IPS-NIHi7 (cell line): Measurements from ENCODE around the gene LSM6.

ENCODE experiments used
- DNase-seq: peaks from one replicate; pipeline ENCODE4 v3.0.0; 2012; ENCODE audit warnings: mixed read lengths; ENCODE audit errors: extremely low spot score

The LSM6 gene

GRCh38 chr4:146175541-146176453 is at the start of gene LSM6:
Gene LSM6 (plus strand): TSS chr4:146175718. CDS start chr4:146182922, 7,204 bp downstream.
- DNase-seq, result peak; percentile 90

DNA sequence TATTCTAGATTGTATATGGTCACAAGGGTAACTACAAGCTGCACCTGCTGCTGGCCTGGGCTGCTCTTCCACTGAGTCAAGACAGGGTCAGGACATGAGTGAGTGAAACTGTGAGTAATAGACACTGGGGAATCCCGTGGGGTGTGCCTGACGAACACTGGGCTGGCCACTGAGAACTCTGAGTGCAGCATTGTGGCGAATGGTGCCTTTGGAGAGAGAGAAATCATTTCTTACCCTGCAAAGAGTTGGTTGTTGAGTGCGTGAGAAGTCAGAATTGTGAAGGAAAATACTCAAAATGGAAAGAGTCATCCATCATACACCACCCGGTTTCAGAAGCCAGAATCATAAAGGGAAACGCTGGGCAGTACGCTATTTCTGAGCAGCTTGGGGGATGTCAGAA is 43.1 kb upstream of the LSM6 start:
- DNase-seq, result no peak

DNA sequence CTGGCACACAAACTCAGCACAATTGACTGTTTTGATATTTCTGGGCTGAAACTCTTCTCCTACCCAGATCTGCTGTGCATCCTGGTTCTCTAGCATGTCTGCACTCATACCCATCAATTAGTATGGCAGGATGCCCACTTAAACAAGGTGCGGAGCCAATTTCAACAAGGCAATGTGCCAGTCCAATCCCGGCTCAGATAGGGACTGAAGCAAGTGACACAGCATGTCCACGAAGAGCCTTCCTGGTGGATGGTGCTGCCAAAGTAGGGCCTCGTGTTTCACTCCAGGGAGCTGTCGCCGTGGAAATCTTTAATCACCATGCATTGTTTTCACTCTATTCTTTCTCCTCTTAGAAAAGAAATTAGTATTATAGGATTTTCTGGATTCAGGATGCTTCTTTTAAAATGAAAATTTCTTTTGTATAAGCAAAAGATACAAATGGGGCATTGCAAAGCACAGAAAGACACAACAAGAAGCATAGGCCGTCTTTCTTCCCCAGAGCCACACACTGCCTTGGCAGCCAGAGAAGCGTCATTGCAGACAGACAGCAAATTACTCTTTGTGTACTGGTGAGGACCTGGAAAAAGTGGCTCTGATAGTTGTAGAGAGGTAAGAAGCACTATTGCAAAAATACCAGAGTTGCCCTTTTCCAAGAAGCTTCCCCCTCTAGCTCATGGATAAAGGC is 40.6 kb upstream of the LSM6 start:
- DNase-seq, result no peak

DNA sequence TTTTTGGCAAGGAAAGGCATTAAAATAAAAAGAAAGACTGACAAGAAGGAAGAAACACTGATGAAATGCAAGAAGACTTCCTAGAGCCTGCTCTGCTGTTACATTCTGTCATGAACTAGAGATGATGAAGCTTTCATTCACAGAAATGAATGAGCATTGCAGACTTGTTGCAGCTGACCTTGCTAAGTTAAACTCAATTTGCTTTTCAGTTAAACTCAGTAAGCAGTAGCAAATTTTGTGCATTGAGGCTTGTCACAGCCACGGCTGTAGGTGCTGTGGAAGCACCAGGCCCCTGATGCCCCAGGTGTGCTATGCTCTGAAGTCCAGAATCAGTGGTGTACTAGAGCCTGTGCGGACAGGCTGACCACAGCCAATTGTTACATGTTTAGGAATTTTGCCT is 39.6 kb upstream of the LSM6 start:
- DNase-seq, result no peak

GRCh38 chr4:146142768-146143167 is 32.8 kb upstream of the LSM6 start:
- DNase-seq, result no peak

DNA sequence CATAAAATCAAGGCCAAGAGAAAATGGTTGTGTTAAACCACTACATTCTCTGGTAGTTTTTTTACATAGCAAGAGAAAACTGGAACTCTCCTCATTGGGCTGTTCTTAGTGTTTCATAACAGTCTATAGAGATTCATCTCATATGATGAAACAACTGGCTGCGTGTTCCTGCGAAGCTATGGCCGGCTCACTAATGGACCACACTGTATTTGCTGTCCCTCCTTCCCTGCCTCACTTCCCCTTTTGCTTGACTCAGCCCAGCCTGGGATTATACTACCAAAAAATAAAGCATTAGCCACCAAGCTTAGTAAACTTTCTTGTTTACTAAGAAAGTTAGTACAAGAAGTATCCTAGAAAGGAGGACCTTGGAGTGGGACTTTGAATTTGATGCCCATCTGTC is 31.6 kb upstream of the LSM6 start:
- no peak for DNase-seq

DNA sequence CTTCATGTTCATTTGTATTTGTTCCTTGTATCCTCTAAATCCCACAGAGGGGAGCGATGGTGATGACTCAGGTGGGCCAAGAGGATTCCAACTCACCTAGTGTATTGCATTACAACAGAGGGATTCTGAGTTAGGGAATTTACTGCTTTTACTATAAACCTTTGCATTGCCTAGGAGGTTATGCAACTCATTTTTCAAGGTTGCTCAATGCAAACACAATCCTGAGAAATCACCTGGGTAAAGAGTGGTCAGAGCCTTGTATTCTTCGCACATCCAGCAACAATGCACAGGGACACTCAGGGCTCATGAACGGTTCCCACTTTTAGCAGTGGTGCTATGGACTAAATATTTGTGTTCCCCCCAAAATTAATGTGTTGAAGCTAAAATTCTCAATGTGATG is 28.6 kb upstream of the LSM6 start:
- DNase-seq, result no peak

DNA sequence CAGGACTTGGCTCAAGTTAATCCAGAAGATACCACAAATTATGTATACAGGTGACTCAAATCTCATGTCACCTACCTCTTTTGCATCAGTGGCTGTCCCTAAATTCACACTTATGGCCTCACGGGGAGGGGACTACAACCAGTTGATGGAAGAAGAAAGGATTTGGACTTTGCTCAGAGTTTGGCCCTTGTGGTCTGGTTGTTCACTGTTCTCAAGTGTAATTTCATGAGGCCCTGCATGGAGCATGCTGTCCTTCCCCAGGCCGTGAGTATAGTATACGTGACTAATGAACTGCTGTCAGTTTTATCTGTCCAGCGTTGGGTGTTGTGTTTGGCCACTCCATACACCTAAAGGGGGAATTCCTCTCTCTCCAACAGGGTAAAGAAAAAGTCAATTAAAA is 27.5 kb upstream of the LSM6 start:
- no peak for DNase-seq

DNA sequence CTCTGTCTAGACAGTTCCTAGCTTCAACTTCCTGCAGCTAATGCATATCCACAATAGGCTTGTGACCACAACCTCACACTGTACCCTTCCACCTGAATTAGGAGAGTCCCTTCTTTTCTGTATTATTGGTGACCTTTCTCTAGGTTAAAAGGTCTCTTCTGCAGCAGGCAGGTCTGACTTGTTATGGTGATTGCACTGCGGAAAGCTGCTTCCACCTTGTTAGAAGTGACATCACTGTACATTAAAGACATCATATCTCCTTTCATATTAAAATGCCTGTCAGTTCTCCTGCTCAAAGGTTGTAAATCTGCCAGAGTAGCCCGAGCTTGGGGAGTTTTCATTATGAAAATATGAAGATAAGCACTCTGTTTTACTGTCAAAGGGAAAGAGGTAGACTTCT is 21.5 kb upstream of the LSM6 start:
- DNase-seq, result no peak

DNA sequence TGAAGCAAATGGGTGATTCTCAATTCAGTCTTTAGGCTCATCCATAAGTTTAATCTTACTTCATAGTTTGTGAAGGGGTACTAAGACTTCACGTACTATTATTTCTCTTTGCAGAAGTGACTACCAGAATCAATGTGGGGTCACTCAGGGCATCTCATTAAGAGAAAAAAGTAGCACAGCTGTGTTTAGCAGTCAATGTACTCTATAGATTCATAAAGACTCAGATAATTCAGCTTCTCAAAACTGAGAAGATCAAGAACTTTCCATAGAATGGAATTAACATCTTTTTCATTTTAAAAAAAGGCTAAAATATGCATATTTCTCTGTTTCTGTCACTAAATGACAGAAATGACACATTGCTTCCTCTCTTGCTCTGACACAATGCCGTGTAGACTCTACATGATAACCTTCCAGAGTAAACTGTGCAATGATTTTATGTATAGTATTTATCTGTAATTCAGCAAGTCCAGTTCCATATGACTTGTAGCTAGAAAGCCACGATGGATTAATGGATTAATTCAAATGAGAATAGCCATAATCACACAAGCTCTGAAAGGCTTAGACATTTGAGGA is 20.3 kb upstream of the LSM6 start:
- no peak for DNase-seq

- no peak for DNase-seq
Measured at GRCh38 chr4:146158036-146158745, 17.3 kb upstream of the LSM6 start.

GRCh38 chr4:146159384-146160058 is 16.0 kb upstream of the LSM6 start:
- no peak for DNase-seq

- no peak for DNase-seq
Measured at GRCh38 chr4:146161243-146161642, 14.3 kb upstream of the LSM6 start.

GRCh38 chr4:146165221-146165620 is 10.3 kb upstream of the LSM6 start:
- no peak for DNase-seq

GRCh38 chr4:146165840-146166239 is 9.7 kb upstream of the LSM6 start:
- DNase-seq, result no peak

DNA sequence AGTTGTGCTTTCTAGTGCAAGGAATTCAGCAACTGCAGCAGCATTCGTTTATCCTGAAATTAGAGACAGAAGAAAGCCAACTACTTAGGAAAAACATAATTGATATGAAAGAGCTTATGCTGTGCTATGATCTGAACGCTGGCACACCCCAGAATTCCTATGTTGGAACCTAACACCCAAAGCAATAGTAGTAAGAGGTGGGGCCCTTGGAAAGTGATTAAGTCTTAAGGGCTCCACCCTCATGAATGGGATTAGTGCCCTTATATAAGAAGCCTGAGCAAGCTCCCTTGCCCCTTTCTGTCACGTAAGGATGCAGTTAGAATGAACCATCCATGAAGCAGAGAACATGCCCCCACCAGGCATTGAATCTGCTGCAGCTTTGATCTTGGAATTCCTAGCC is 5.4 kb upstream of the LSM6 start:
- no peak for DNase-seq

GRCh38 chr4:146176891-146177290 is 1.4 kb downstream of the LSM6 start:
- no peak for DNase-seq

DNA sequence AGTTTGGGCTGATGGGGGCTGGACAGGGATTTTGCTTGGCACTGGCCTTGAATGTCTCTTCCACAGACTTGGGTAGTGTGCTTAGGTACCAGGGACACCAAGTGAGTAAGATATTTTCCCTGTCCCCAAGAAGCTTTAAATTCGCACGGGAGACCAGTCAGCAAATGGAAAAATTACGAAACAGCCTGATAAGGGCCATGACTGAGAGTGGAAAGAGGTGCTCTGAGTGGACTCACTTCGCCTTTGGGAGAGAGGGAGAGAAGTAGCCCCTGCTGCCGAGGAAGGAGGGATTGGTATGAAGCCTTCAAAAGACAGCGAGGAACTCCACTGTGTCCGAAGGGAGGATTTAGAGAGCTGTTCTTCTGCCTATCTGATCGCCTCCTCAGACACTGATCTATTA is 2.6 kb downstream of the LSM6 start:
- DNase-seq, result no peak

GRCh38 chr4:146179784-146180370 is 4.4 kb downstream of the LSM6 start:
- peak; percentile 18 for DNase-seq

DNA sequence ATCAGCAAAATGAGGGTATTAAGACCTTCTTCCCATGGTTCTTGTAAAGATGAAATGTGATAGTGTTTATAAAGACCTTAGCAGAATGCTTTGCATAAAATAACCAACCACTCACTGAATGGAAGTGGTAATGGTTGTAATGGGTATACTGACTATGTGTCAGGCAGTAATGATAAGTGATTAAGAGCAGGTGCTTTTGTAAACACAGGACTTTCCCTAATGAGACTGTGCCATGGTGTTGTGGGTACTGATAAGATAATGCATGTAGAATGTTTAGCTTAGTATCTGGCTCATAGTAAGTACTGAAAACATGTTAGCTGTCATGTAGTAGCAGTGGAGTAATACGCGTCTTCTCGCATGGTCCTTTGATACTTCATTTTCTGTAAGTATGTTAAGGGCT is 6.9 kb downstream of the LSM6 start:
- DNase-seq, result no peak

GRCh38 chr4:146183209-146183608 is 7.7 kb downstream of the LSM6 start:
- no peak for DNase-seq
